AG09319 (cell line): ENCODE measurements around the gene CEPT1.

ENCODE experiments used
- DNase-seq: peaks from one replicate; pipeline ENCODE4 v3.0.0-alpha.2; 2010; ENCODE audit warnings: low read depth; ENCODE audit errors: extremely low read depth
- TF ChIP-seq, protein P1 (sequence below): IDR thresholded peaks from 2 replicates; pipeline ENCODE4 v1.5.1; 2011; ENCODE audit warnings: low read depth, mild to moderate bottlenecking, inconsistent platforms, low read length, moderate library complexity

The CEPT1 gene

DNA sequence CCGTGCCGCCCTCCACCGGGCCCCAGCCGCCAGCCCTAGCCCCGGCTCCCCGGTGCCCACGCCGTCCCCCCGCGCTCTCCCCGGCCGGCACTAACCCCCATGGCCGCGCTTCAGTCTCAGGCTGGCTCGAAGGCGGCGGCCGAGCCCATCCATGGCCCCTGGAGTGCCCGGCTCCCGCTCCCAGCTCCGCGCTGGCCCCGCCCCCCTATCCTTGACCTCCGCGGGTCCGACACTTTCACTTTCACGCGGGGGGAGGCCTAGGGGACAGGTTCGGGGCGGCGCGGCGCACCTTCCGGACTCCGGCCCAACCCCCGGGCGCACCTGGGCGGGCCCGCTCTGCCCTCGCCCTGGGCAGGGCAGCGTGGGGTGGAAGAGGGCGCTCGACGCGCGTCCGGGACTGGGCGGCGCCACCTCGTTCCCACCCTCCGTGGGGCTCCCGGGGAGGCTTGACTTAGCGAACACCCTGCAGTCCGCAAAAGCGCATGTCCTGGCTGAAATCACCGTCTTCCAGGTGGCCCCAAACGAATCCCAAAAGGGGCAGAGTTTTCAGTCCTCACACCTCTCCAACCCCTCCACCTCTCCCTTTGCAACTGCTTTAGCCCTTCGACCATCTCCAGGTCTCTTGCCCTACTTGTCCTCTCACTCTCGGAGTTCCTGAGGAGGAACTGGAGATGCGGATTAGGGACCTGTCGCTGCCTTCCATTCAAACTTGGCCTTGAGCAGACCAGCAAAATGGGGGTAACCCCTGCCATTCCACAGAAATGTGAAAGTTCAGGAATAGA, 64.4 kb downstream of the CEPT1 start:
- TF ChIP-seq, protein P1, sequence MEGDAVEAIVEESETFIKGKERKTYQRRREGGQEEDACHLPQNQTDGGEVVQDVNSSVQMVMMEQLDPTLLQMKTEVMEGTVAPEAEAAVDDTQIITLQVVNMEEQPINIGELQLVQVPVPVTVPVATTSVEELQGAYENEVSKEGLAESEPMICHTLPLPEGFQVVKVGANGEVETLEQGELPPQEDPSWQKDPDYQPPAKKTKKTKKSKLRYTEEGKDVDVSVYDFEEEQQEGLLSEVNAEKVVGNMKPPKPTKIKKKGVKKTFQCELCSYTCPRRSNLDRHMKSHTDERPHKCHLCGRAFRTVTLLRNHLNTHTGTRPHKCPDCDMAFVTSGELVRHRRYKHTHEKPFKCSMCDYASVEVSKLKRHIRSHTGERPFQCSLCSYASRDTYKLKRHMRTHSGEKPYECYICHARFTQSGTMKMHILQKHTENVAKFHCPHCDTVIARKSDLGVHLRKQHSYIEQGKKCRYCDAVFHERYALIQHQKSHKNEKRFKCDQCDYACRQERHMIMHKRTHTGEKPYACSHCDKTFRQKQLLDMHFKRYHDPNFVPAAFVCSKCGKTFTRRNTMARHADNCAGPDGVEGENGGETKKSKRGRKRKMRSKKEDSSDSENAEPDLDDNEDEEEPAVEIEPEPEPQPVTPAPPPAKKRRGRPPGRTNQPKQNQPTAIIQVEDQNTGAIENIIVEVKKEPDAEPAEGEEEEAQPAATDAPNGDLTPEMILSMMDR: no peak
- no peak for DNase-seq

DNA sequence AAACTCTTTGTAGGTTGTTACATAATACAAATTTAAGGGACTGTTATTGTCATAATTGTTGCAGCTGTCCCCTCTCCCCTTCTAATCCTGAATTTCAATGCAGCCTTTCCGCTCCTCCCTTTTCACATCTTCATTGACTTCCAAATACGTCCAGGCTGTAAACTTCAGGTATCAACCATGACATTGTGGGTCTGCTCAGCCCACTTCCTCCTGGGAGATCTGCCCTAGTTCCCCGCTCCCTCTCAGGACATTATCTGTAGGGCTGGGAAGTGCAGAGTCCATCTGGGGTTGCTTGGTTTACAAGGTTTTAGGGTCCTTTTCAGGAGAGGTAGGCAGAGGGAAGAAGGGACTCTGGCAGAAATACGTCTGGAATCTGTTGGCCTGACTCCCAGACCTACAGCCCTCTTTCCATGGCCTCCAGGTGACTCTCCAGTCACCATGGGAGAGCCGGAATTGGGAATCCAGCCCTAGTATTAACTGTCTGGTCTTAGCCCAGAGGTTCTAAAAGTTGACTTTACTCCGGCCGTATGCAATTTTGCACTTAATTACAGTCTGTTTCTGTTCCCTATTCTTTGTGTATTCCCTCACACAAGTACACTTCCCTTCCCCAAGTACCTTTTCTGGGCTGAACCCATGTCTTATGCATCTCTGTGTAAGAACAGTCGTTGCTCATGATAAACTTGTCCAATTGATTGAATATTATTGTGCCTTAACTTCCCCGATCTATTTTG, 65.1 kb downstream of the CEPT1 start:
- TF ChIP-seq, protein P1: no peak
- DNase-seq: no peak

DNA sequence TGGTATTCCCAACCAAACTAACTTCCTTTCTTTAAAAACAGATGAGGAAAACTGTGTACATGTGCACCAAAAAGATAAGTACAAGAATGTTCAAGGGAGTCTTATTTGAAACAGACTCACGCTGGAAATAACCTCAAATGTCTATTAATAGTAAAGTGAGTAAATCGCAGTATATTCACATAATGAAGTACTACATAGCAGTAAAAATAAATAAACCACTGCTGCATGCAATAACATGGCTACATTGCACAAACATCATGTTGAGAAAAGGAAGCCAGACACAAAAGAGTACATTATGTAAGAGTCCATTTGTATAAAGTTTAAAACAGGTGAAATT, 65.7 kb downstream of the CEPT1 start:
- TF ChIP-seq, protein P1: no peak
- DNase-seq: no peak

DNA sequence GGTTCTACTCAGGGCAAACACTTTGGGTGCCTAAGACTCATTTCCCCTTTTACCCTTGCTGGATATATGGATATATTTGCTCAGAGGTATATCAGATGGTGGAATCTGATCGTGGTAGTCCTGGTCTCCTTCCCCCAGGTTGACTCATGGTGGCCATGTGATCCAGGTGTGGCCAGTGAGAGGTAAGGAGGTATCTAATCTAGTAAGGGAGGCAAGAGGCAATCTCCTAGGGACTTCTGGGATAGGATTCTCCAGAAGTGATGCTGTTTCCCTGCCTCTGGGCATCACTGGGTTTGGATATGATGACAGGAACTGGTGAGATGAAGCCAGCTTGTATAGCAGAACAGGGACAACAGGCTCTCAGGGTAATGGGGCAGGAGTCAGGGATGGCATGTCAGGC, 68.9 kb downstream of the CEPT1 start:
- TF ChIP-seq, protein P1: no peak
- no peak for DNase-seq

DNA sequence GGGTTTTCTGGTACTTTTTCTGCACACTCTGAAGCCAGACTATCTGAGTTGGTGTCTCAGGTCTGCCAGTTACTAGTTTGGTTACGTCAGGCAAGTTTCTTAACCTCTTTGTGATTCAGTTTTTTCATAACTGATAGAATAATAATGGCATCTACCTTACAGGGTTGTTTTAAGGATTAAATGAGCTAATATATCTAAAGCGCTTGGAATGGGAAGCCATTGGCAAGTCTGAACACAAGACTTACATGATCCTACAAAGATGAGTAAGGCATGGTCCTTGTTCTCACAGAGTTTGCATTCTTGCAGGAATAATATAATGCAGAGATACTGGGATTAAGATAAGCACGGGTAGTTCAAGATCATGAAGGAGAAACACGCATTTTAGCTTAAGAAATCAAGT, 69.6 kb downstream of the CEPT1 start:
- DNase-seq: no peak
- TF ChIP-seq, protein P1: no peak

DNA sequence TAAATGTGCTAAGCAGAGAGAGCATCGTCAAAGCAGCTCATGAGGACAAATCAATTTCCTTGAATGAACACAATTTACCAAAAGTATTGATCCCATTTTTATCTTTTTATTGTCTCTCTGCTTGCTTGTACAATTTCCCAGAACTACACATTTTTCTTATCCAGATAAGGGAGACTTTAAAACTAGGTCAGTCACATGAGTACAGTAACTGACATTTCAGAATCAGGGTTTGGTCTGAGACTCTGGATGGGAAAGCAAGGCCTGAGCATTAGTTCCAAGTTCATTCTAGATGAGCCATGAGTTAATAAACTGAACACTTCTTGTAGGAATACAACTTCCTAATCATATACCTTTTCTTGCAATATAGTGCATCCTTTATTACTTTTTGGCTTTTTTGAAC, 71.9 kb downstream of the CEPT1 start:
- no peak for DNase-seq
- TF ChIP-seq, protein P1: no peak

DNA sequence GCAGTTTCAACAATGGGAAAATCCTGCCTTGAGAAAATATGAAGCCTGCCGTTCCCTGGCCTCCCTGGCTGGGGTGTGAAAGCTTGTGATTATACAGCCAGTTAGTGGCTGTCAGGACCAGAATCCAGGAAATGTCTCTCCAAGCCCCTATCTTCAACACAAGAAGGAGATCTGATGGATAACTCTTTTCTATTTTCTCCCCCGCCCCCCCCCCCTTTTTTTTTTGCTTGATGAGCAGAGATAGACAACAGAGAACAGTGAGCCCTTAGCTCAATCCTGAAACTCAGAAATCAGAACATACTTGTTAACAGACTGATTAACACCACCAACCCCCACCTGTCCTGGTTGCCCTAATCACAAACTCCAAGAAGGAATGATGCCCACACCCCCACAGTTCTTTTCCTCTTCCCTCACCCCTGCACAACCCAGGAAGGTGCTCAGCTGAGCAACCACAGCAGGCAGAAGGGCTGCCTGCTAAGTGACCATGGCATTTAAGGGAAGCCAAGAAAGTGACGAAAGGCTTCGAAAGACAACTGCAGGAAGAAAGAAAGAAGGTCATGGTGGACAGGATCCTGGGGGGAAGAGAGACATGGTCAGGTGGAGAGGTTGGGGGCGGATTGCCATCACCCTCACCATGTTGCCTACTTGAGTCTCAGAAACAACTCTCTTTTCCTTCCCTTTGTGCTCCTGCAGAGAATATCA, 72.8 kb downstream of the CEPT1 start:
- no peak for DNase-seq
- TF ChIP-seq, protein P1: no peak
